T-helper 2 cell treated with Interferon-gamma antibody and Interleukin-4, amounts not matched to agents 5 μg/mL and 100 μg/mL, for 36 hours (primary cell): Measurements from ENCODE around the gene DDX42.

Experiments
- DNase-seq: peaks from one replicate; pipeline ENCODE4 v3.0.0; 2021; ENCODE audit warnings: low spot score
- H3K27ac Mint-ChIP-seq: one replicate; pipeline ENCODE4 v1.8.0; 2021; ENCODE audit warnings: mild to moderate bottlenecking, mixed read lengths
- H3K27me3 Mint-ChIP-seq: one replicate; pipeline ENCODE4 v1.8.0; 2021; ENCODE audit warnings: low read depth, mixed read lengths
- H3K36me3 Mint-ChIP-seq: one replicate; pipeline ENCODE4 v1.8.0; 2021; ENCODE audit warnings: low read depth, mixed read lengths
- H3K4me1 Mint-ChIP-seq: one replicate; pipeline ENCODE4 v1.8.0; 2021; ENCODE audit warnings: low read depth, mixed read lengths
- H3K4me3 Mint-ChIP-seq: one replicate; pipeline ENCODE4 v1.8.0; 2022; ENCODE audit warnings: mild to moderate bottlenecking, moderate library complexity, mixed read lengths
- H3K9me3 Mint-ChIP-seq: one replicate; pipeline ENCODE4 v1.8.0; 2021; ENCODE audit warnings: mixed read lengths

The DDX42 gene

DNA sequence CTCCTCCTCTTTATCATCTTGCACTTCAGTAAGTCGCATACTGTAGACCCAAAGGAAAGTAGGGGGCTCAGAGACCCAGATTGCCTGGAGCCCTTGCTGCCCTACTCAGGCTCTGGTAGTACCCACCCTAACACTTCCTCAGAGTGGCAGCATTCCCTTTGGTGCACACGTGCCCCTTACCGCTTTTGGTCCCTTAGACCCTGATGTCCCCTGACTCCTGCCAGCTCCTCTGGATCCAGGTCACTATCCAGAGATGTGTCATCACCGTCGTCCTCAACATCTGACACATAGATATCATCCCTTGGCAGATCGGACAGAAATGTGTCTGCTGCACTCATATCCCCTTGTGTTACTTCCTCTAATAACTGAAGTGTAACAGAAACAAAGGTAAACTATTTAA is 47.8 kb downstream of the DDX42 start:
- Mint-ChIP-seq H3K4me1 (peaks cover 36% of the 10 kb centered on the region), H3K27ac (peak overlapping the region; percentile 78), H3K36me3 (peaks cover 82% of the 10 kb centered on the region), H3K9me3 (no peaks in the 10 kb centered on the region), H3K27me3 (no peaks in the 10 kb centered on the region), H3K4me3 (peak overlapping the region; percentile 66)
- DNase-seq = no peak

DNA sequence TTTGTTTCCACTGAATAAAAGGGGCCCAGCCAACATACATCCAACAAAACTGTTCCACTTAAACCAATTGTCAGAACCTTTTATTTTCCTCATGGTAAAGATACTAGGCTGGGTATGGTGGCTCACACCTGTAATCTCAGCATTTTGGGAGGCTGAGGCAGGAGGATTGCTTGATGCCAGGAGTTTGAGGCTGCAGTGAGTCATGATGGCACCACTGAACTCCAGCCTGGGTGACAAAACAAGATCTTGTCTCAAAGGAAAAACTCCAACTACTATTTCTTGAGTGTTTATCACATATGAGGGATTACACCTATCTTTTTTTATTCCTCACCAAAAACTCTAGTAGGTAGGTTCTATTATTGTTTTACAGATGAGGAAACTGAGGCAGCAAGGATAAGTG is 48.6 kb downstream of the DDX42 start:
- no peak for DNase-seq
- Mint-ChIP-seq H3K27me3 (no peaks in the 10 kb centered on the region), H3K4me1 (peaks cover 36% of the 10 kb centered on the region), H3K9me3 (no peaks in the 10 kb centered on the region), H3K27ac (no peak overlapping the region), H3K4me3 (no peak overlapping the region), H3K36me3 (peaks cover 77% of the 10 kb centered on the region)

DNA sequence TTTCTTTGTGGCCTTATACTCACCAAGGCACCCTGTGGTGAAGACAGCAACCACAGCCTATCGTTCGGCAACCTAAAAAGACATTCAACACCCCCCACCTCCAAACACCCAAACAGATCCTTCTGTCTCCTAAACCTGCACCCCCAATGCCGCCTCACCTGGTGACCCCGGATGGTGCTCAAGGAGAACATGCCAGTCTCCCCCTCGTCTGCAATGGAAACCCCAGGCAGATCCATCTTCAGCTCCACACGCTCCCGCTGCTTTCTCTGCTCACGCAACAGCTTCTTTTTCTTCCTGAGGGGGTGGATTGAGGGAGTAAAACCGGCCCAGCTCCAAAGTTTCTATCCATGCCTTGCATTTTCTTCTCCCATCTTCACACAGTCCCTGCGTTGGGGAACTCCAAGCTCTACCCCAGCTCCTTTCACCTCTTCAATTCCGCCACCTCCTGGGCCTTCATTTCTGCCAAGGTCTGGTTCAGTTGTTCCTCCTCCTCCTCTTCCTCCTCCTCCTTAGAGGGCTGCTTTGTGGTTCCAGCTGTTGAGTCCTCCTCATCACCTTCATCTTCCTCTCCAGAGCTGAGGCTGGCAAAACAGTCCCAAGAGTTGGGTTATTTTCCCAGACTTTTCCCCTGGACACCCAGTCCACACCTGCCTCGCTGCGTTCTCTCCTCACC is 49.8 kb downstream of the DDX42 start:
- Mint-ChIP-seq H3K4me1 (peaks cover 44% of the 10 kb centered on the region), H3K4me3 (no peak overlapping the region), H3K36me3 (peaks cover 73% of the 10 kb centered on the region), H3K9me3 (no peaks in the 10 kb centered on the region), H3K27me3 (no peaks in the 10 kb centered on the region), H3K27ac (peak overlapping the region; percentile 46)
- no peak for DNase-seq

DNA sequence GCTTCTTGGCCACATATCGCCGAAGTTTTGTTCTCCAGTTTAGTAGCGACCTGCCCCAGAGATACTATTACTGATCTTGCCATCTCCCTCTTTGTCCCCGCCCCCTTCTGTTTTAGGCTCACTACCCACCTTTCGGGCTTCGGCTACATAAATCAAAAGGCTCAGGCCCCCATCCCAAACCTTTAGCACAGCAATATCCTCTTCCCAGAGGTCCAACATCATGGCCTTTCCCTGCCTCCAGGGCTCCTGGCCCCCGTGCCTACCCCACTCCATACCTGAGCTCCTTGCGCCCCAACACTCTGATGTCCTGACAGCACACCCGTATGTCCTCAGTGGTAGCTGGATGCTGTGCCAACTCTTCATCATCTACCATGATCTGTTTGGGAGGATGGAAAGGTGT is 50.4 kb downstream of the DDX42 start:
- H3K27ac Mint-ChIP-seq = peak overlapping the region; percentile 46
- DNase-seq = no peak
- H3K4me3 Mint-ChIP-seq = no peak overlapping the region
- peaks cover 49% of the 10 kb centered on the region for H3K4me1 Mint-ChIP-seq
- no peaks in the 10 kb centered on the region for H3K9me3 Mint-ChIP-seq
- peaks cover 73% of the 10 kb centered on the region for H3K36me3 Mint-ChIP-seq
- no peaks in the 10 kb centered on the region for H3K27me3 Mint-ChIP-seq

DNA sequence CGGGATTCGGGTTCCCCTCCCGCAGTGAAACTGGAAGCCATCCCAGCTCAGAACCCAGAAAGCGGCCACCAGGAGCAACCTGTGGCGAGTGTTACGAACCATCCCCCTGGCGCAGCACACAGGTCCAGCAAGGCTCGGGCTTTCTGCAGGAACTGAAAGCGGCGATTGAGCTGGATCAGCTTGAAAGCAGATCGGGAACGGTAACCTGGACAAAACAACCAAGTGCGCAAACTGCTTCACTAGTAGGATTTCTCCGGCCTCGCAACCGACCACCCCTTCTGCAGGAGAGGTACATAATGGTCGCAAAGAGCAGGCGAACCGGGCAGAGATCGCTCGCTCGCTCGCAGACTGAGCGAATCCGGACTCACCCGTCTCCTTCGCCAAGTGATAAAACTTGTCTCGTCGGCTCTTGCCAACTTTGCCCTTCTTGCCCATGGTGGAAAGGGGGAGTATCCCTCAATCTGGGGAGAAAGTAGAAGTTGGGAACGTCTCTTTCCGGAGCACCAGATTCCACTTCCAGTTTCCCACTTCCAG is 52.6 kb downstream of the DDX42 start:
- Mint-ChIP-seq H3K4me1 (peaks cover 60% of the 10 kb centered on the region), H3K9me3 (no peaks in the 10 kb centered on the region), H3K27ac (peak overlapping the region; percentile 97), H3K36me3 (peaks cover 74% of the 10 kb centered on the region), H3K4me3 (peak overlapping the region; percentile 97), H3K27me3 (no peaks in the 10 kb centered on the region)
- no peak for DNase-seq

DNA sequence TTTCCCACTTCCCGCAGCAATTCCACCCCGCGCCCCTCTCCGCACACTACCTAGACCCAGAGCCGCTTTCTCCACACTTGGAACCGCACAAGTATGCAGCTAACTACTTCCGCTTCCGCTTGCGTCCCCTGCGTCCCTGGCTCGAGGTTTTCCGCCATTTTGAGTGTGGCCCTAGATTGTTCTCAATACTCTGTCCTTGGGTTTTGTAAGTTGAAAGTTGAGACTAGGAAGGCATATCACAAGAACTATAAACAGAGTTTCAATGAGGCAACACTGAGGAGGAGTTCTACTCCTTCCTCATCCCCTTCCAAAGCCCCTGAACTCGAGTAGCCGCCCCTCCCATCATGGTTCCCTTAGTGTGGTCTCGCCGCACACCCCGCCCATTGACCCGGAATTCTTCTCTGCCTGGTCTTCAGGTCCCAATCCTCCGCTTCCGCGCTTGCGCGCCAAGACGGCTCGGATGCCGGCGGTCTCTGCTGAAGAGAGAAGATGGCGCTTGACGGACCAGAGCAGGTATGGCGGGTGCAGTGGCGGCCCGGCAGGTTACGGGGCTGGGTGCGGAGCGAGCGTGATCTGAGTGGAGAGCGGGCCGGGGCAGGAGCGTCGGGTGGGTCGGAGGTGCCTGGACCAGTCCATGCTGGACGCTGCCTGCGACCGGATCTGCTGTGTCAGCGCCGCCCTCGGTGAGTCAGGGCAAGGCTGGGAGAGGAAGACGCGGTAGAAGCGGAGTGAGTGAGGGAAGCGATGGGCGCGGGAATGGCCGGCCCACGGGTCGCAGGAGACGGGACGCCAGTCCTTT is 53.2 kb downstream of the DDX42 start, which contains the start of the genes FTSJ3 and PSMC5:
Gene FTSJ3, minus strand, starts transcription at position 662 of the 799 bp plus-strand sequence. CDS start 761 bp downstream, outside the sequence.
Gene PSMC5, plus strand, starts transcription at position 430 of the 799 bp plus-strand sequence. Its CDS starts 60 bp downstream, at position 490.
- peaks cover 59% of the 10 kb centered on the region for H3K4me1 Mint-ChIP-seq
- H3K27ac Mint-ChIP-seq = peak within 1 kb of the TSS; percentile 97
- DNase-seq = peak; percentile 95
- H3K4me3 Mint-ChIP-seq = peak within 1 kb of the TSS; percentile 97
- H3K27me3 Mint-ChIP-seq = no peaks in the 10 kb centered on the region
- H3K36me3 Mint-ChIP-seq = peaks cover 74% of the 10 kb centered on the region
- no peaks in the 10 kb centered on the region for H3K9me3 Mint-ChIP-seq

DNA sequence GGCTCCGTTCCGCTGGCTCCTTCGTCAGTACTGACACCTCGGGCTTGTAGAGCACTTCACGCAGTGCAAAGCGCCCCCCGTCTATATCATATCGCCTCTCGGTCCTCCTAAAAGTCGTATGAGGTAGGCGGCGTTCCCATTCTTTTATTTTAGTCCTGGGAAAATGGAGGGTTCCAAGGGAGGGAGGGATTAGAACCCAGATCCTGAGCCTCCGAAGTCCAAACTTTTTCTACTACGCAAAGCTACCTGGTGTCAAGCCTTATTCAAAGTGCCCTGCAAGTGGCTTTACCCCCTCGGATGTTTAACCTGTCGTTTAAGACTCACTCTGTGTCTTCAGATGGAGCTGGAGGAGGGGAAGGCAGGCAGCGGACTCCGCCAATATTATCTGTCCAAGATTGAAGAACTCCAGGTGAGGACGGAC is 53.8 kb downstream of the DDX42 start:
- Mint-ChIP-seq H3K4me3 (peak overlapping the region; percentile 97), H3K36me3 (peaks cover 72% of the 10 kb centered on the region), H3K4me1 (peaks cover 59% of the 10 kb centered on the region), H3K27me3 (no peaks in the 10 kb centered on the region), H3K9me3 (no peaks in the 10 kb centered on the region), H3K27ac (peak overlapping the region; percentile 97)
- no peak for DNase-seq

DNA sequence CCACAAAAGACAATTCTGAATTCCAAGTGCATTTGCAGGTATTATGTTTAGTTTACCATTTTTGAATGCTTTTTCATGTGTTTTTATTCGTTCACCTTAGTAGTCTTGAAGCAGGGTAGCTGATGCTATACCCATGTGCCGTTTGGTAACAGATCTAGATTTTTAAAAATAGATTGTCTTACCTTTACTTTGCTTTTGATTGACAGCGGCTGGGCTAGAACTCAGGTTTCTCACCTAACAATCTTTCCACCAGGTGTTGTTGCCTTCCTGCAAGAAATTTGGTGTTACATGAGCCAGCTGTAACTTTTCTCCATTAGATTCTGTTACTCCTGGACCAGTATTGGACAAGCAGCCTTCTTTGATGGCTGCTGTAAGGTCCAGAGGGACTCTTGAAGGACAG is 55.0 kb downstream of the DDX42 start:
- peak overlapping the region; percentile 97 for H3K4me3 Mint-ChIP-seq
- peaks cover 73% of the 10 kb centered on the region for H3K36me3 Mint-ChIP-seq
- peaks cover 51% of the 10 kb centered on the region for H3K4me1 Mint-ChIP-seq
- DNase-seq = no peak
- no peaks in the 10 kb centered on the region for H3K27me3 Mint-ChIP-seq
- no peaks in the 10 kb centered on the region for H3K9me3 Mint-ChIP-seq
- H3K27ac Mint-ChIP-seq = no peak overlapping the region

DNA sequence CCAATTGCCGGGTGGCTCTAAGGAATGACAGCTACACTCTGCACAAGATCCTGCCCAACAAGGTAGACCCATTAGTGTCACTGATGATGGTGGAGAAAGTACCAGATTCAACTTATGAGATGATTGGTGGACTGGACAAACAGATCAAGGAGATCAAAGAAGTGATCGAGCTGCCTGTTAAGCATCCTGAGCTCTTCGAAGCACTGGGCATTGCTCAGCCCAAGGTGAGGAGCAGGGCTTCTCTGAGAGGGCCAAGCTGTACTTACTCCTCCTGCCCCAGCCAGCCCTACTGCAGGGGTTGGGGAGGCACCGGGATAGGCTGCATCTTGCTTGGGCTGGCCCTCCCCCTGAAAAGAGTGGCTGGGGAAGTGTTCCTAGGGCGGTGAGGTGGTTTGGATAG is 56.3 kb downstream of the DDX42 start:
- Mint-ChIP-seq H3K4me3 (no peak overlapping the region), H3K4me1 (peaks cover 51% of the 10 kb centered on the region), H3K36me3 (peaks cover 71% of the 10 kb centered on the region), H3K9me3 (no peaks in the 10 kb centered on the region), H3K27ac (no peak overlapping the region), H3K27me3 (no peaks in the 10 kb centered on the region)
- DNase-seq = no peak

DNA sequence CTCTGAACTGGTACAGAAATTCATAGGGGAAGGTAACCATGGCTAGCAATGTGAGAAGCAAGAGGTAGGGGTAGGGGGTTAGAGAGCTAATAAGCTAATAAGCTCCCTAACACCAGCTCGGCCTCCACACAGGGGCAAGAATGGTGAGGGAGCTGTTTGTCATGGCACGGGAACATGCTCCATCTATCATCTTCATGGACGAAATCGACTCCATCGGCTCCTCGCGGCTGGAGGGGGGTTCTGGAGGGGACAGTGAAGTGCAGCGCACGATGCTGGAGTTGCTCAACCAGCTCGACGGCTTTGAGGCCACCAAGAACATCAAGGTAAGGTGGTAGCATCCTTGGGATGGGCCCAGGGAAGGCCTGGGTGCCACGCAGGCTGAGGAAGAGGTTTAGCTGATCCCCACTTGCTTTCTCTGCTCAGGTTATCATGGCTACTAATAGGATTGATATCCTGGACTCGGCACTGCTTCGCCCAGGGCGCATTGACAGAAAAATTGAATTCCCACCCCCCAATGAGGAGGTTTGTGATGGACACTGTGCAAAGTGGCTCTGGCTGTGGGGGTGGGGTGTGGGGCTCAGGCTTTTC is 57.0 kb downstream of the DDX42 start:
- Mint-ChIP-seq H3K36me3 (peaks cover 75% of the 10 kb centered on the region), H3K9me3 (no peaks in the 10 kb centered on the region), H3K4me3 (no peak overlapping the region), H3K27ac (peak overlapping the region; percentile 70), H3K4me1 (peaks cover 45% of the 10 kb centered on the region), H3K27me3 (no peaks in the 10 kb centered on the region)
- no peak for DNase-seq

DNA sequence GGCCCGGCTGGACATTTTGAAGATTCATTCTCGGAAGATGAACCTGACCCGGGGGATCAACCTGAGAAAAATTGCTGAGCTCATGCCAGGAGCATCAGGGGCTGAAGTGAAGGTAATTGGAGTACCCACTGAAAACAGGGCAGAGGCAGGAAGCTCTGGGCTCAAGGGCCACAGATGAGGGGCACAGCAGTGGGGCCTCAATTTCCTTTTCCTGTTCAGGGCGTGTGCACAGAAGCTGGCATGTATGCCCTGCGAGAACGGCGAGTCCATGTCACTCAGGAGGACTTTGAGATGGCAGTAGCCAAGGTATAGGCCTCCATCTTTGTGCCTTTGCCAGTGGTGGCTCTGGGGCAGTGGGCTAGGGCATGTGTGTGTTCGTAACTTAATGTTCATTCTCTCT is 57.5 kb downstream of the DDX42 start:
- DNase-seq = no peak
- Mint-ChIP-seq H3K27me3 (no peaks in the 10 kb centered on the region), H3K9me3 (no peaks in the 10 kb centered on the region), H3K4me1 (peaks cover 41% of the 10 kb centered on the region), H3K27ac (peak overlapping the region; percentile 55), H3K4me3 (no peak overlapping the region), H3K36me3 (peaks cover 72% of the 10 kb centered on the region)

DNA sequence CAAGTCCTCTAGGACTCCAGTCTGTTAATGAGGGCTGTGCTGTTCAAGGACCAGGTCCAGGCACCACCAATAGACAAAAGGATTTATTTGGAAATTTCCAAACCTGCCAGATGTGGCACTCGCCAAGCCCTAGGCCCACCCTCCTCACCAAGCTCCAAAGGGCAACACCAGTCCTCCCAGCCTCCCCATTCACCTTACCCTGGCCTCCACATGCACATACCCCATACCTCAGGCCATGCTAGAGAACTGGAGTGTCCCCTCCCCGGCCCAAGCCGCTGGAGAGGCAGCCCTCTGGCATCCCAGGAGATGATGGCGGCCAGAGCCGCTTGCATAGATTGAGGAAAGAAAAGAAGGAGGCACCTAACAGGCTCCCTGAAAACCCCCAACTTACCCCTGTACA is 58.0 kb downstream of the DDX42 start:
- Mint-ChIP-seq H3K36me3 (peaks cover 76% of the 10 kb centered on the region), H3K4me3 (no peak overlapping the region), H3K4me1 (peaks cover 41% of the 10 kb centered on the region), H3K9me3 (no peaks in the 10 kb centered on the region), H3K27ac (no peak overlapping the region), H3K27me3 (no peaks in the 10 kb centered on the region)
- DNase-seq = no peak

DNA sequence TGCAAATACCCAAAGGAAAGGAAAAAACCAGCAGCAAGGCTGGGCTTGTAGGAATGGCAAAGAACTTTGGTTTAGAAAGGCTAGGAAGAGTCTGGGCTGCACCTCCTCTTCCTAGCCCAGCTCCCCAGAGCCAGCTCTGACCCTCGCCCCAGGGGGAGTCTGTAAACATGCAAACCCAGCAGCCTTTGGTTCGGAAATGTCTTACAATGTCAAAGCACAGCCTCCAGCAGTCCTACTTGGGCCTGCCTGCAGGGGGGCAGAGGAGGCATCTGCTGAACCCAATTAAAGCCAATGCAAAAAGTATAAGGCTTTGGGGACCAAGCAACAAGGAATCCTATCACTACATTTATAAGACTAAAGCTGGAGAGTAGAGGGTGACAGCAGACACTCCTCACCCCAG is 58.5 kb downstream of the DDX42 start:
- no peaks in the 10 kb centered on the region for H3K27me3 Mint-ChIP-seq
- no peak for DNase-seq
- H3K27ac Mint-ChIP-seq = peak overlapping the region; percentile 8
- peaks cover 78% of the 10 kb centered on the region for H3K36me3 Mint-ChIP-seq
- peaks cover 41% of the 10 kb centered on the region for H3K4me1 Mint-ChIP-seq
- no peak overlapping the region for H3K4me3 Mint-ChIP-seq
- no peaks in the 10 kb centered on the region for H3K9me3 Mint-ChIP-seq
